ENCODE data around the gene SSC5D.

Gene SSC5D

DNA sequence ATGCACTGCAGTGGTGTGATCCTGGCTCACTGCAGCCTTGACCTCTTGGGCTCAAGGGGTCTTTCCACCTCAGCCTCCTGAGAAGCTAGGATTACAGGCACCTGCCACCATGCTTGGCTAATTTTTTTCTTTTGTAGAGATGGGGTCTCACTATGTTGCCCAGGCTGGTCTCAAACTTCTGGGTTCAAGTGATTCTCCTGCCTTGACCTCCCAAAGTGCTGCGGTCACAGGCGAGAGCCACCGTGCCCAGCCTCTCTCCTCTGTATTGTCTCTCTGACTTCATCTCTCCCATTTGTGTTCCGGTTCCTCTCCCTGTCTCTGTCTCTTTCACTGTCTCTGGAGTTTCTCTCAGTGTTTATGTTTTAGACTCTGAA, 22.0 kb upstream of the SSC5D start:
- DNase-seq (ENCODE audit: insufficient read length, low spot score) = no peak
- no peak for FAIRE-seq
- TF ChIP-seq, protein P1, sequence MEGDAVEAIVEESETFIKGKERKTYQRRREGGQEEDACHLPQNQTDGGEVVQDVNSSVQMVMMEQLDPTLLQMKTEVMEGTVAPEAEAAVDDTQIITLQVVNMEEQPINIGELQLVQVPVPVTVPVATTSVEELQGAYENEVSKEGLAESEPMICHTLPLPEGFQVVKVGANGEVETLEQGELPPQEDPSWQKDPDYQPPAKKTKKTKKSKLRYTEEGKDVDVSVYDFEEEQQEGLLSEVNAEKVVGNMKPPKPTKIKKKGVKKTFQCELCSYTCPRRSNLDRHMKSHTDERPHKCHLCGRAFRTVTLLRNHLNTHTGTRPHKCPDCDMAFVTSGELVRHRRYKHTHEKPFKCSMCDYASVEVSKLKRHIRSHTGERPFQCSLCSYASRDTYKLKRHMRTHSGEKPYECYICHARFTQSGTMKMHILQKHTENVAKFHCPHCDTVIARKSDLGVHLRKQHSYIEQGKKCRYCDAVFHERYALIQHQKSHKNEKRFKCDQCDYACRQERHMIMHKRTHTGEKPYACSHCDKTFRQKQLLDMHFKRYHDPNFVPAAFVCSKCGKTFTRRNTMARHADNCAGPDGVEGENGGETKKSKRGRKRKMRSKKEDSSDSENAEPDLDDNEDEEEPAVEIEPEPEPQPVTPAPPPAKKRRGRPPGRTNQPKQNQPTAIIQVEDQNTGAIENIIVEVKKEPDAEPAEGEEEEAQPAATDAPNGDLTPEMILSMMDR (IDR thresholded peaks at IDR 0.05; ENCODE audit: insufficient read depth, missing control alignments) = no peak

- FAIRE-seq (no peak), DNase-seq (ENCODE audit: insufficient read length, low spot score) (peak; percentile 73)
- TF ChIP-seq, protein P1 (IDR thresholded peaks at IDR 0.05; ENCODE audit: insufficient read depth, missing control alignments) = peak; percentile 64
Observed at GRCh38 chr19:55467236-55468053, 20.8 kb upstream of the SSC5D start.

DNA sequence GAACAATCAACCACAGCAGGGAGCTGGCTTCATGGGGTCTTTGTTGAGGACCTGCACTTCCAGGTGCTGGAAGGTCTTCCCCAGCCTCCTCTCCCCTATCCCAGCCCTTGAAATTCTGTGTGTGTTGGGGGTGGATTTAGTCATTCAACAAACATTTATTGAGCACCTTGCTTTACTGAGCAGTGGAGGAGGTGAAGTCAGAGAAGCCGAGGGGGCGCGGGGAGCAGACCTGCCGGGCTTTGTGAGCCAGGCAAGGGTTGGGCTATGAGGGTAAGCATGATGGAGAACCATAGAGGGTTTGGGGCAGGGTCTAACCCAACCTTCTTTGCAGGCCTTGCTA, 20.2 kb upstream of the SSC5D start:
- TF ChIP-seq, protein P1 (IDR thresholded peaks at IDR 0.05; ENCODE audit: insufficient read depth, missing control alignments) = no peak
- FAIRE-seq = no peak
- no peak for DNase-seq (ENCODE audit: insufficient read length, low spot score)

DNA sequence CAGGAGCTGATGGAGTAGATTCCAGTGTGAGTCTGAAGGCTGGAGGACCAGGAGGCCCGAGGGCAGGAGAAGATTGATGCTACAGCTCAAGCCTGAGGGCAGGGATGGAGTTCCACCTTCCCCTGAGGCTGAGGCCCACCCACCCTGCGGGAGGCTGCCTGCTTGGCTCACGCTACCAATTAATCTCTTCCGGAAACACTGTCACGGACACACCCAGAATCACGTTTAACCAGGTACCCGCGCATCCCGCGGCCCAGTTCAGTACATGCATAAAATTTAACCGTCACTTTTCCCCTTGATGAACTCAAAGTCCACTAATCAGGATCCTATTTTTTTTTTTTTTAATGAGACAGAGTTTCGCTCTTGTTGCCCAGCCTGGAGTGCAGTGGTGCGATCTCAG, 17.0 kb upstream of the SSC5D start:
- TF ChIP-seq, protein P1 (IDR thresholded peaks at IDR 0.05; ENCODE audit: insufficient read depth, missing control alignments) = no peak
- no peak for FAIRE-seq
- DNase-seq (ENCODE audit: insufficient read length, low spot score) = no peak

DNA sequence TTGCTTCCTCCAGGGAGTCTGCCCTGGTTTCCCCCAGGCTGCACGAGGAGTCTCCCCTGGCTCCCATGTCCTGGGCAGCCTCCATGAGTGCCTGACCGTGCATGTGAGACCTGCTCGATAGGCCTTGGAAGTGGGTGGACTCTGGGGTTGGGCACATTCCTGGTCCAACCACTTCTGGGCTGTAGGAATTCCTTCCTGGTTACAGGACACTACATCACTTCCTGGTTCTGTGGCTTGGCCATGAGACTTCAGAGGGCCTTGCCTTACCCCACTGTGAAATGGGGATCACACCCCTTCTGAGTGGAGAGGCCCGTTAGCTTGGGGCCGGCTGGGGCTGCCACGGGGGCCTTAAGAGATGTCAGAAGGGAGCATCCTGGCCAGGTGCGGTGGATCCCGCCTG, 15.8 kb upstream of the SSC5D start:
- no peak for DNase-seq (ENCODE audit: insufficient read length, low spot score)
- TF ChIP-seq, protein P1 (IDR thresholded peaks at IDR 0.05; ENCODE audit: insufficient read depth, missing control alignments) = no peak

DNA sequence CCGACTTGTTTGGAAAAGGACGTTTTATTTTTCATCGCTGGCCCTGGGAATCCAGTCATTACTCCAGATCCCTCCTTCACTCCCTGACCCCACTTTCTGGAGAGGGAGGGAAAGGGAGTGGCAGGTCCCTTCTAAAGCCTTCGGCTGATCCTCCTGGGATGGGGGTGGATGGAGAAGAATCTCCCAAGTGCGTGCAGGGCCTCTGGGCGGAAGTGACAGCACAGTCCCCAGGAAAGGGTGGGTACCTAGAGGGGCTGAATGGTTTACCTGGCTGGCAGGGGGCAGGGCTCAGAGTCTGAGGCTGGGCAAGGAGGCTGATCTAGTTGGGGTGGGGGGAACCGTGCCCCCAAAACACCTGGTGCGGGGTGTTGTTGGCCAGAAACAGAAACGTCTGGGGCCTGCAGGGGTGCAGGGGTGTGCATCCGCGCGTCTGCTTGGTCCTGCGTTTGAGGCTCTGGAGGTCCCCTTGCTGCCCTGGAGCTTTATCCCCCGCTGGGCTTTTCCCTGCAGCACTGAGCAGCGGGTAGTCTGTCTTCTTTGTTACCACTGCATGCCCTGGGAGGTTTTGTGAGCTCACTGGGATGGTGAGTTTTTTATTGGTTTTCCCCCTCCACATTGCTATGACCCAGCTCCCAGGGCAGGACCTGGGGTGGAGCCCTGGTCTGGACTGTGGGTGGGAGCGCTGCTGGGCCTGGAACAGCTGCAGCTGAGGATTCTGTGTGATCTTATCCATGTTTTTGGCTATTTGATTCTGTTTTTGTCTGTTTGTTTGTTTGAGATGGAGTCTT, 14.8 kb upstream of the SSC5D start:
- DNase-seq (ENCODE audit: insufficient read length, low spot score) = no peak
- FAIRE-seq = no peak
- TF ChIP-seq, protein P1 (IDR thresholded peaks at IDR 0.05; ENCODE audit: insufficient read depth, missing control alignments) = no peak

More for the DNA sequence above, 15.8 kb upstream of the SSC5D start:
- no peak for FAIRE-seq
